Measurements from ENCODE around the gene ST6GAL1. TPM values are rescaled to one million over a fixed set of nuclear protein-coding genes. Genes with fewer than 3 reads are reported as not detected.

ST6GAL1 gene
- total and polyA plus RNA-seq, 11 donors: 19.4 to 120 (median 69.9) TPM

DNA sequence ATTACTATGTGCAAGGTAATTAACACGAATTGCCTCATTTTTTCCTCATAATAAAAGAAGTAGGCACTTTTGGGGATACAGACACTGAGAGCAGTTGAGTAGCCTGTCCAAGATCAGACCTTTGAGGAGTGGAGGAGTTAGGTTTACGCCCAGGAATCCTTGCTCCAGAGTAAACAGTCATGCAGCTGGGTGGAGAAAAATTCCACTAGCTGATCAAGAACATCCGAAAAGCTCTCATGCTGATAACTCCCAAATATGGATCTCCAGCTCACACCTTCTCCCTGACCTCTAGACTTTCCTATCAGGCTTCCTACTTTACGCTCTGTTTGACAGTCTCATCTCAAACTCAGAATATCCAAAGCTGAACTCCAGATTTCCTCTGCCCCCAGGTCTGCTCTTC lies 53.3 kb downstream of the ST6GAL1 start:
- Histone ChIP-seq H3K4me3 (no peak overlapping the region), H3K36me3 (peaks cover 0 to 46% (median 15%) of the 10 kb centered on the region in 9 donors), H3K27ac (peak overlapping the region in 4 of 12 donors; percentile 8 to 42 (median 23)), H3K27me3 (no peaks in the 10 kb centered on the region), H3K9me3 (no peaks in the 10 kb centered on the region), H3K4me1 (peaks cover 0 to 60% (median 22%) of the 10 kb centered on the region in 12 donors)
- DNase-seq (no peak), ATAC-seq (peak in 2 of 4 donors; percentile 22 to 41)
- 44 to 60% (median 51%) methylated on average over 4 of the region's 4 CpGs for WGBS, 4 donors
- intact Hi-C loops (cut with DNase I): loop anchor here in 2 of 10 donors (5.0 to 10.0 kb wide), 2 partner anchors 51 to 181 kb away; partner anchors contain the start of gene ST6GAL1 (in 1 of the 2)
- TF ChIP-seq, protein P1, sequence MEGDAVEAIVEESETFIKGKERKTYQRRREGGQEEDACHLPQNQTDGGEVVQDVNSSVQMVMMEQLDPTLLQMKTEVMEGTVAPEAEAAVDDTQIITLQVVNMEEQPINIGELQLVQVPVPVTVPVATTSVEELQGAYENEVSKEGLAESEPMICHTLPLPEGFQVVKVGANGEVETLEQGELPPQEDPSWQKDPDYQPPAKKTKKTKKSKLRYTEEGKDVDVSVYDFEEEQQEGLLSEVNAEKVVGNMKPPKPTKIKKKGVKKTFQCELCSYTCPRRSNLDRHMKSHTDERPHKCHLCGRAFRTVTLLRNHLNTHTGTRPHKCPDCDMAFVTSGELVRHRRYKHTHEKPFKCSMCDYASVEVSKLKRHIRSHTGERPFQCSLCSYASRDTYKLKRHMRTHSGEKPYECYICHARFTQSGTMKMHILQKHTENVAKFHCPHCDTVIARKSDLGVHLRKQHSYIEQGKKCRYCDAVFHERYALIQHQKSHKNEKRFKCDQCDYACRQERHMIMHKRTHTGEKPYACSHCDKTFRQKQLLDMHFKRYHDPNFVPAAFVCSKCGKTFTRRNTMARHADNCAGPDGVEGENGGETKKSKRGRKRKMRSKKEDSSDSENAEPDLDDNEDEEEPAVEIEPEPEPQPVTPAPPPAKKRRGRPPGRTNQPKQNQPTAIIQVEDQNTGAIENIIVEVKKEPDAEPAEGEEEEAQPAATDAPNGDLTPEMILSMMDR (IDR thresholded peaks at IDR 0.05): no peak
- TF ChIP-seq POLR2A (IDR thresholded peaks at IDR 0.05): no peak

DNA sequence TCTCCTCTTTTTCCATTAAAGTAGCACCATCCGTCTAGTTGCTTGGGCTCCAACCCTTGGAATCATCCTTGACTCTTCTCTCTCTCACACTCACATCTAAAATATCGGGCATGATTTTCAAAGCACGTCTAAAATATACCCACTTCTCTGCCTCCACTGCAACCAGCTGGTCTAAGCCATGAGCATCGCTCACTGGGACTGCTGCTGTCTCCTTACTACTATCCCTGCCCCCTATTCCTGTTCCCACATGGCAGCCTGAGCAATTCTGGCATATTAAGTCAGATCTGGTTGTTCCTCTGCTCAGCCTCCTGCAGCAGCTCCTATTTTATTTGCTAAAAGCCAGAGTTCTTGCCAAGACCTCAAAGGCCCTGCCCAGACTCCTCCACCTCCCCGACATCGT lies 53.7 kb downstream of the ST6GAL1 start:
- DNase-seq (no peak), ATAC-seq (no peak)
- WGBS, 4 donors: 74 to 88% (median 79%) methylated on average over 6 of the region's 6 CpGs
- Histone ChIP-seq H3K4me3 (no peak overlapping the region), H3K27ac (peak overlapping the region in 4 of 12 donors; percentile 8 to 42 (median 23)), H3K36me3 (peaks cover 0 to 42% (median 15%) of the 10 kb centered on the region in 9 donors), H3K9me3 (no peaks in the 10 kb centered on the region), H3K27me3 (no peaks in the 10 kb centered on the region), H3K4me1 (peaks cover 0 to 61% (median 22%) of the 10 kb centered on the region in 12 donors)
- TF ChIP-seq, protein P1 (IDR thresholded peaks at IDR 0.05): no peak
- no peak for TF ChIP-seq POLR2A (IDR thresholded peaks at IDR 0.05)
- intact Hi-C loops (cut with DNase I): loop anchor here in 2 of 10 donors (5.0 to 10.0 kb wide), 2 partner anchors 52 to 181 kb away; partner anchors contain the start of gene ST6GAL1 (in 1 of the 2)

GRCh38 chr3:186985661-186986364 lies 55.5 kb downstream of the ST6GAL1 start:
- Histone ChIP-seq H3K27ac (peak overlapping the region in 10 of 12 donors; percentile 6 to 86 (median 50)), H3K9me3 (no peaks in the 10 kb centered on the region), H3K27me3 (no peaks in the 10 kb centered on the region), H3K4me1 (peaks cover 0 to 67% (median 33%) of the 10 kb centered on the region in 12 donors), H3K4me3 (peak overlapping the region in 1 of 12 donors; percentile 26), H3K36me3 (peaks cover 0 to 24% (median 9%) of the 10 kb centered on the region in 9 donors)
- TF ChIP-seq, protein P1 (IDR thresholded peaks at IDR 0.05): no peak
- no peak for TF ChIP-seq POLR2A (IDR thresholded peaks at IDR 0.05)
- DNase-seq (no peak), ATAC-seq (peak in 3 of 4 donors; percentile 23 to 40 (median 33))
- intact Hi-C loops (cut with DNase I): loop anchor here in 1 of 10 donors (10.0 kb wide), 1 partner anchor 179 kb away; no protein-coding TSS in a partner anchor
- 48 to 53% (median 50%) methylated on average over 14 of the region's 14 CpGs for WGBS, 4 donors

GRCh38 chr3:186986406-186986805 lies 56.1 kb downstream of the ST6GAL1 start:
- intact Hi-C loops (cut with DNase I): loop anchor here in 1 of 10 donors (10.0 kb wide), 1 partner anchor 178 kb away; no protein-coding TSS in a partner anchor
- Histone ChIP-seq H3K4me1 (peaks cover 0 to 65% (median 33%) of the 10 kb centered on the region in 12 donors), H3K36me3 (peaks cover 0 to 24% (median 6%) of the 10 kb centered on the region in 9 donors), H3K27me3 (no peaks in the 10 kb centered on the region), H3K4me3 (no peak overlapping the region), H3K27ac (peak overlapping the region in 11 of 12 donors; percentile 6 to 86 (median 47)), H3K9me3 (no peaks in the 10 kb centered on the region)
- no peak for DNase-seq
- TF ChIP-seq, protein P1 (IDR thresholded peaks at IDR 0.05): no peak
- no peak for TF ChIP-seq POLR2A (IDR thresholded peaks at IDR 0.05)
- WGBS, 4 donors: 57 to 71% (median 66%) methylated on average over 8 of the region's 8 CpGs
- ATAC-seq: peak in 1 of 4 donors; percentile 18

All from heart left ventricle (tissue), 16 donors.